Ovary (tissue), 3 donors: ENCODE results near the gene HHAT.

Experiments used
- CTCF ChIP-seq, 3 donors: fragments of 450-650 bp in 2 of 3; fragments of 200-600 bp in 1 of 3; IDR thresholded peaks; one replicate each; pipeline versions ENCODE4 v1.5.1 to v1.8.0; 2016 to 2022; ENCODE audit warnings: antibody characterized with exemption in 3 of 3, mild to moderate bottlenecking in 1 of 3
- EP300 ChIP-seq: sonication (generic); formaldehyde crosslinking; IDR thresholded peaks from one replicate; pipeline ENCODE4 v1.6.1; 2017; ENCODE audit warnings: antibody characterized with exemption
- POLR2A ChIP-seq: fragments of 450-650 bp; IDR thresholded peaks from one replicate; pipeline ENCODE4 v1.6.1; 2017; ENCODE audit warnings: antibody characterized with exemption, mild to moderate bottlenecking, moderate library complexity
- donor health status: DM: no; HTN: no; CAD: no.

- TF ChIP-seq POLR2A (no peak), CTCF (IDR thresholded peaks at IDR 0.05) (no peak), EP300 (no peak)
Measured at GRCh38 chr1:210648588-210649269, 320.0 kb downstream of the HHAT start.
